WERI-Rb-1 (cell line): ENCODE results near the gene KCNH8.

Experiments
- DNase-seq: peaks from one replicate; pipeline ENCODE4 v3.0.0-alpha.2; 2020
- H3K27ac ChIP-seq: fragments of 250-450 bp; sonication (Bioruptor Pico); 2 replicates; pipeline ENCODE4 v1.5.1; 2020; ENCODE audit warnings: mild to moderate bottlenecking, moderate library complexity
- H3K27me3 ChIP-seq: fragments of 250-450 bp; sonication (Bioruptor Pico); 2 replicates; pipeline ENCODE4 v1.5.1; 2021; ENCODE audit warnings: mild to moderate bottlenecking, low read depth, moderate library complexity; ENCODE audit not compliant: insufficient read depth, severe bottlenecking
- H3K36me3 ChIP-seq: fragments of 250-450 bp; sonication (Bioruptor Pico); 2 replicates; pipeline ENCODE4 v1.5.1; 2020; ENCODE audit warnings: mild to moderate bottlenecking, moderate library complexity
- H3K4me3 ChIP-seq: 2 replicates; pipeline ENCODE4 v1.5.1; 2011; ENCODE audit warnings: low read depth, mild to moderate bottlenecking, control low read depth, low read length
- H3K9me3 ChIP-seq: fragments of 250-450 bp; sonication (Bioruptor Pico); 2 replicates; pipeline ENCODE4 v1.5.1; 2021; ENCODE audit warnings: mild to moderate bottlenecking, moderate library complexity; ENCODE audit not compliant: severe bottlenecking
- CTCF ChIP-seq: IDR thresholded peaks from 2 replicates; pipeline ENCODE4 v1.5.1; 2011; ENCODE audit warnings: low read depth, mild to moderate bottlenecking, control low read depth, inconsistent platforms, low read length

The KCNH8 gene

GRCh38 chr3:19425825-19426224, 277.5 kb downstream of the KCNH8 start:
- Histone ChIP-seq H3K4me3 (no peak overlapping the region), H3K36me3 (no peaks in the 10 kb centered on the region), H3K9me3 (no peaks in the 10 kb centered on the region), H3K27me3 (no peaks in the 10 kb centered on the region), H3K27ac (no peak overlapping the region)
- TF ChIP-seq CTCF, result no peak
- DNase-seq, result no peak

- Histone ChIP-seq H3K9me3 (no peaks in the 10 kb centered on the region), H3K27me3 (no peaks in the 10 kb centered on the region), H3K36me3 (no peaks in the 10 kb centered on the region), H3K27ac (no peak overlapping the region), H3K4me3 (no peak overlapping the region)
- DNase-seq, result no peak
- no peak for TF ChIP-seq CTCF
These were observed 279.3 kb downstream of the KCNH8 start for GRCh38 chr3:19427422-19428149.

GRCh38 chr3:19428729-19429128, 280.4 kb downstream of the KCNH8 start:
- DNase-seq, result no peak
- TF ChIP-seq CTCF, result no peak
- Histone ChIP-seq H3K27me3 (no peaks in the 10 kb centered on the region), H3K4me3 (no peak overlapping the region), H3K36me3 (no peaks in the 10 kb centered on the region), H3K9me3 (no peaks in the 10 kb centered on the region), H3K27ac (no peak overlapping the region)

- no peak overlapping the region for H3K4me3 ChIP-seq
- no peak for TF ChIP-seq CTCF
- no peak for DNase-seq
- no peaks in the 10 kb centered on the region for H3K36me3 ChIP-seq
- no peaks in the 10 kb centered on the region for H3K27me3 ChIP-seq
- H3K9me3 ChIP-seq, result no peaks in the 10 kb centered on the region
- H3K27ac ChIP-seq, result no peak overlapping the region
These were observed 284.4 kb downstream of the KCNH8 start for GRCh38 chr3:19432669-19433068.

DNA sequence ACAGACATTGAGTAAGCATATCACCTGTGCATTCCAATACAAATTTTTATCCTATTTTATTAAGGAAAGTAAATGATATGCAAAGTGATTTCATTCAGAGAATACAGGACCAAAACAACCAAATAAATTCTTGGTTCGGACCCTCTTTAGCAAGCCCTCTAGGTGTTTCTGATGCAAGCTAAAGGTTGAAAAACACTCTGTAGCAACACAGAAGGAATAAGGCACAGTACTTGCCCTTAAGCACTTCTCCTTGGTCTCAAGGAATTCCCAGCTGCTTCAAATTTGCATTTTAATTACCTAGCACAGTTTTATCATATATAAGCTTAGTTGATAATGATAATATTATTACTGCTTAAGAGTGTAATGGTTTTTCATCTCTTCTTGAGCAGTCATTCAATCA, 288.4 kb downstream of the KCNH8 start:
- no peak for DNase-seq
- H3K27ac ChIP-seq, result no peak overlapping the region
- H3K36me3 ChIP-seq, result peaks cover 3% of the 10 kb centered on the region
- H3K4me3 ChIP-seq, result no peak overlapping the region
- TF ChIP-seq CTCF, result no peak
- no peaks in the 10 kb centered on the region for H3K9me3 ChIP-seq
- no peaks in the 10 kb centered on the region for H3K27me3 ChIP-seq

GRCh38 chr3:19439944-19440343, 291.6 kb downstream of the KCNH8 start:
- Histone ChIP-seq H3K9me3 (no peaks in the 10 kb centered on the region), H3K27ac (no peak overlapping the region), H3K27me3 (no peaks in the 10 kb centered on the region), H3K4me3 (no peak overlapping the region), H3K36me3 (peaks cover 3% of the 10 kb centered on the region)
- no peak for DNase-seq
- TF ChIP-seq CTCF, result no peak
